ENCODE data around the gene RNF150. TPM values are rescaled to one million over a fixed set of nuclear protein-coding genes. Genes with fewer than 3 reads are reported as not detected.
A peak's percentile ranks its signal among the peaks of the same experiment; 100 is the strongest.

The RNF150 gene
- polyA plus RNA-seq, 3 donors from 2014 or later: not detected

DNA sequence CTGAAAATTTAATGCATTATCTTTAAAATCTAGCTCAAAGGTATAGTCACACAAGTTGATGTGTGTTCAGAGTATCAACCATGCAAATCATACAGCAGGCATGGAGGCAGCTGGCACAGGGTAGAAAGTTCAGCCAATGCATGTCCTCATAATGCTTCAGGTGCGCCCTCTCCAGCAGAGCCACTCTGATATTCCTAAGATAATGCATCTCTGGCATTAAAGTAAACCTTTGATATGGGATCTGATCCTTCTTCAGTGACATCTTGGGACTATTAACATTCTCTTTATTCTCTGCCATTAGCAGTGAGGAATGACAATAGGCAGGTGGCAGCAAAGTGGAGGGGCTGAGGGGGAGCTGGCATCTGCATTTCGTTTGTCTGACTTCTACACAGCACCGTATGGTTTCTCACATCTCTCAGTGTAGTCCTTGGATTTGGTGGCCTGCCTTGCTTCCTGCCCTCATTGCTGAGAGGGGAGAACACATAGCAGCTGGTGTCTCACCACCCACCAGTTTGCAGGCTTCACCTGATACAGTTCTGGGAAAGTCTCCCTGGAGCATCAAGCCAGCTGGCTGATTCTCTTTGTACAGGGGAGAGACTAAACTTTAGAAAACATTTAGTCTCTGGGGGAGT is 208.4 kb downstream of the RNF150 start:
- Mint-ChIP-seq H3K4me3 (no peak overlapping the region), H3K9me3 (peaks cover 0 to 2% (median 0%) of the 10 kb centered on the region in 6 donors), H3K4me1 (no peaks in the 10 kb centered on the region), H3K27ac (no peak overlapping the region), H3K36me3 (no peaks in the 10 kb centered on the region), H3K27me3 (ENCODE audit: low read depth in 3 of 3) (peaks cover 0 to 1% (median 0%) of the 10 kb centered on the region in 3 donors)
- DNase-seq: no peak

GRCh38 chr4:140906993-140907962 is 226.0 kb downstream of the RNF150 start:
- Mint-ChIP-seq H3K27ac (no peak overlapping the region), H3K36me3 (no peaks in the 10 kb centered on the region), H3K9me3 (peaks cover 0 to 6% (median 0%) of the 10 kb centered on the region in 6 donors), H3K27me3 (ENCODE audit: low read depth in 3 of 3) (peaks cover 0 to 2% (median 1%) of the 10 kb centered on the region in 3 donors), H3K4me3 (no peak overlapping the region), H3K4me1 (no peaks in the 10 kb centered on the region)
- no peak for DNase-seq

GRCh38 chr4:140904904-140905303 is 228.4 kb downstream of the RNF150 start:
- Mint-ChIP-seq H3K9me3 (peaks cover 0 to 6% (median 0%) of the 10 kb centered on the region in 6 donors), H3K27me3 (ENCODE audit: low read depth in 3 of 3) (peaks cover 0 to 2% (median 1%) of the 10 kb centered on the region in 3 donors), H3K36me3 (no peaks in the 10 kb centered on the region), H3K4me1 (no peaks in the 10 kb centered on the region), H3K4me3 (no peak overlapping the region), H3K27ac (no peak overlapping the region)
- no peak for DNase-seq

DNA sequence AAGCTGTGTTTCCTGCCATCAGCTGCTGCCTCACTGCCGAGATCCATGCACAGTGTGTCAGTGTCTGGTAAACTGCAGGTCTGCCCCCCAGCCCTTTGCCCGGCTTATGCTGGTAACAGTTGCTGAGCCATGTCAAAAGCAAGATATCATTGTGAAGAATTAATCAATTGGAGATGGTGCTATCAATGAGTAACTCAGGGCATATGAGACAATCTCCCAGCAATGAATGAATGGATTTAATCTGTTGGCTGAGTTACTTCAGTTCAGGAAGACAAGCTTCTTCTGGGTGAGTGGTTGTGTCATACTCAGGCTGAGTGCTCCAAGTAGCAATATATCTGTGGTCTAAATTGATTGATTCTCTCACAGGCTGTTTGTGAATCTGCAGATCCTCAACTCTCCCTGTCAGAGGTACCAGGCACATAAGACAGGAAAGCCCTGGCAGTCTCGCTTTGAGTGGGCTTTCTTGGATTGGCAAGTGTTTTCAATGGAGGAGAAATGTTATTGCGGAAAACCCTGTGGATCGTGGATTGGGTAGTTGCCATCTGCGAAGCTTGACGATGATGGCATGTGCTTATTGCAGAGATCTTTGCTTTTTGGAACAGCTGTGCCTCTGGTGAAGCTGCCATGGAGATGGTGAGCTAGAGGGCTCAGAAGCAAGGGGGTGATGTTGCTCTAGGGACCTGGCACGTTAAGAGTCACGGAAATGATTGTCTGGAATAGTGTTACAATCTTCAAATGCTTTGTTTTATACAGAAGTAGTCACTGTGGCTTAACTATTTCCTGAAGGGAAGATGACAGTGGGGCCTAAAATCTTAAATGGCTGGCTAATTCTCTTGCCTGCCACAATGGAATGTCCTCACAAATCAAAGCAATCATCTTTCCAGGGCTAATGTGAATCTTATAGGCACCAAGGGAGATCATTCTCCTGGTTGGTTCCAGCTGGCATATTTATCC is 229.5 kb downstream of the RNF150 start:
- Mint-ChIP-seq H3K36me3 (no peaks in the 10 kb centered on the region), H3K4me1 (no peaks in the 10 kb centered on the region), H3K27me3 (ENCODE audit: low read depth in 3 of 3) (peaks cover 0 to 2% (median 1%) of the 10 kb centered on the region in 3 donors), H3K4me3 (no peak overlapping the region), H3K27ac (no peak overlapping the region), H3K9me3 (peaks cover 0 to 6% (median 0%) of the 10 kb centered on the region in 6 donors)
- no peak for DNase-seq

DNA sequence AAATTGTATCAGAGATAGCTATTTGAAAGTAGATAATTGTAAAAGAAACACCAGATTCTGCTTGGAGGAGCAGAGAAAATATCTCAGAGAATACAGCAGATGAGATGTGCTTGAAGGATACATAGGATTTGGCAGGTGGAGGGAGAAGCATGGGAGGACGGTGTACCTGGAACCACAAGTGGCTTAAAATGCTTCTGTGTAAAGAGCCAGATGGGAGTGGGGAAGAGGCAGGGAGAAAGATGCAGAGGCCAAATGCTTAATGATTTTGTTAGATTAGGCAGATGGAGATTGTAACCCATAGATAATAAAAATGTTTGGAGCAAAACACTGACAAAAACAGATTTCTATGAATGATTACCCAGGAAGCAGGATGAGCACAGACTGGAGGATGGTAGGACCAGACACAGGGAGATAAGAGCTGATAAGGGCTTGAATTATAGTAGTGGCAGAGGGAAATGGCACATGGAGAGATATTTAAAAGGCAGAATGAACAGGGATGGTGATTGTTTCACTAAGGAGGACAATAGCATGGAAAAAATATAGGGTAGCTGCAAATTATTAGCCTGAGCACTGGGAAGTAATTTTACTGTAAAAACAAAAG is 231.4 kb downstream of the RNF150 start:
- Mint-ChIP-seq H3K4me1 (no peaks in the 10 kb centered on the region), H3K27me3 (ENCODE audit: low read depth in 3 of 3) (peaks cover 0 to 2% (median 1%) of the 10 kb centered on the region in 3 donors), H3K9me3 (peaks cover 0 to 6% (median 0%) of the 10 kb centered on the region in 6 donors), H3K4me3 (no peak overlapping the region), H3K27ac (no peak overlapping the region), H3K36me3 (no peaks in the 10 kb centered on the region)
- no peak for DNase-seq

DNA sequence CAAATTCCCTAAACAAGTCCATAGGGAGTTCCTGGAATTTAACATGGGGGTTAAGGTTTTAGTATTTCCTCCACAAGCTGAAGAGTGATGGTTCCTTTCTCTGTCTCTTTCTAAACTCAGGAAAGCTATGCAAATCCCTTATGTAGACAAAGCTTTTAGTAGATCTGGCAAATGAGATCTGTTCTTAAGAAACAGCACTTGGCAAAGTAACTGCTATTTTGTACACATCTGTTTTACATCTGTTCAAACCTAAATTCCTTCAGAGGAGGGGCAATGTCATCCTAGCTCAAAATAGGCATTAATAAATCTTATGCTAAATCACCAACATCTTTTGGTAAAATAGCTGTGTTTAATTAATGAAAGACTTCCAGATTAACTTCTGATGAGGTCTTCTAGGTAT is 239.3 kb downstream of the RNF150 start:
- Mint-ChIP-seq H3K27me3 (ENCODE audit: low read depth in 3 of 3) (peaks cover 0 to 1% (median 0%) of the 10 kb centered on the region in 3 donors), H3K4me1 (no peaks in the 10 kb centered on the region), H3K9me3 (no peaks in the 10 kb centered on the region), H3K36me3 (no peaks in the 10 kb centered on the region), H3K27ac (no peak overlapping the region), H3K4me3 (no peak overlapping the region)
- DNase-seq: no peak

DNA sequence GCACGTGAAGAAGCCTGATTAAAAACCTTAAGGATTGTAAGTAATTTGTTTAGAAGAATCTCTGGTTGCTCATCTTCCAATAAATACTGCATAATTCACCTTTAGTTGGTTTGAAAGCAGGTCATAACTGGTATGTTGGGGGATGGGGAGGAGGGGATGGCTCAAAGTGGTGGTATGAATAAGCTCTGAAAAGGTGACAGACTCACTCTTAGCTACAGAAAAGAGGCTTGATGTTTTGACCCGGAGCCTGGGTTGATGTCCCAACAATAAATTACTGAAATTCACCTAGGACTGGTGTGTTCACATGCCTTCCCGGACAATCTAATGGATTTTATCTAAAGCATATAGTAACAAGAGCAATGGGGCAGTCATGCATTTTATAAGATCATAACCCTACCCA is 245.2 kb downstream of the RNF150 start:
- peaks cover 0 to 1% (median 0%) of the 10 kb centered on the region in 3 donors for H3K27me3 Mint-ChIP-seq (ENCODE audit: low read depth in 3 of 3)
- H3K9me3 Mint-ChIP-seq: peaks cover 0 to 9% (median 0%) of the 10 kb centered on the region in 6 donors
- no peak overlapping the region for H3K4me3 Mint-ChIP-seq
- H3K4me1 Mint-ChIP-seq: no peaks in the 10 kb centered on the region
- no peaks in the 10 kb centered on the region for H3K36me3 Mint-ChIP-seq
- H3K27ac Mint-ChIP-seq: no peak overlapping the region
- DNase-seq: no peak

DNA sequence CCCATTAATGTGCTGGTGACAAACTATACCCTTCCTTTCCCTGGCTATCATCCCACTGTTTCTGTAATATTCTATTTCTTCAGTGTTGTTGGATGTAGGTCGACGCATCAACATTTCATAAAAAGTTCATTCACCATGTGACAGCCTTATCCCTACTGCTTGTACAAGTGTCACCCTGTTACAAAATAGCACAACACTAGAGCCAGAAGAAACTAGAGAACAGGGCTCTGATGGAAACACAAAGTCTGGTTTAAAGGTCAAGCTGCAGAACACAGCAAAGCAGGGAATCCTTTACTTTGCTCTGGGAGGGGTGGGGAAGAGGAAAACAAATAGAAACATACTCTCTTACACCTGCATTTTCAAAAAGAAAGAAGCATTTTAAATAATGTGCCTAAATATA is 245.8 kb downstream of the RNF150 start:
- H3K4me1 Mint-ChIP-seq: no peaks in the 10 kb centered on the region
- peaks cover 0 to 6% (median 0%) of the 10 kb centered on the region in 3 donors for H3K27me3 Mint-ChIP-seq (ENCODE audit: low read depth in 3 of 3)
- H3K27ac Mint-ChIP-seq: no peak overlapping the region
- no peak for DNase-seq
- H3K36me3 Mint-ChIP-seq: no peaks in the 10 kb centered on the region
- H3K9me3 Mint-ChIP-seq: peaks cover 0 to 9% (median 2%) of the 10 kb centered on the region in 6 donors
- no peak overlapping the region for H3K4me3 Mint-ChIP-seq

- H3K36me3 Mint-ChIP-seq: no peaks in the 10 kb centered on the region
- H3K4me1 Mint-ChIP-seq: no peaks in the 10 kb centered on the region
- DNase-seq: peak in 2 of 3 donors; percentile 0 to 14
- H3K9me3 Mint-ChIP-seq: peaks cover 0 to 19% (median 2%) of the 10 kb centered on the region in 6 donors
- H3K4me3 Mint-ChIP-seq: no peak overlapping the region
- H3K27me3 Mint-ChIP-seq (ENCODE audit: low read depth in 3 of 3): peaks cover 0 to 4% (median 2%) of the 10 kb centered on the region in 3 donors
- H3K27ac Mint-ChIP-seq: no peak overlapping the region
Measured at GRCh38 chr4:140884431-140885058, 248.7 kb downstream of the RNF150 start.

GRCh38 chr4:140877781-140878180 is 255.5 kb downstream of the RNF150 start:
- H3K4me1 Mint-ChIP-seq: no peaks in the 10 kb centered on the region
- no peak overlapping the region for H3K4me3 Mint-ChIP-seq
- peaks cover 2 to 4% (median 2%) of the 10 kb centered on the region in 3 donors for H3K27me3 Mint-ChIP-seq (ENCODE audit: low read depth in 3 of 3)
- no peaks in the 10 kb centered on the region for H3K36me3 Mint-ChIP-seq
- no peak overlapping the region for H3K27ac Mint-ChIP-seq
- H3K9me3 Mint-ChIP-seq: peaks cover 0 to 23% (median 4%) of the 10 kb centered on the region in 6 donors
- no peak for DNase-seq

DNA sequence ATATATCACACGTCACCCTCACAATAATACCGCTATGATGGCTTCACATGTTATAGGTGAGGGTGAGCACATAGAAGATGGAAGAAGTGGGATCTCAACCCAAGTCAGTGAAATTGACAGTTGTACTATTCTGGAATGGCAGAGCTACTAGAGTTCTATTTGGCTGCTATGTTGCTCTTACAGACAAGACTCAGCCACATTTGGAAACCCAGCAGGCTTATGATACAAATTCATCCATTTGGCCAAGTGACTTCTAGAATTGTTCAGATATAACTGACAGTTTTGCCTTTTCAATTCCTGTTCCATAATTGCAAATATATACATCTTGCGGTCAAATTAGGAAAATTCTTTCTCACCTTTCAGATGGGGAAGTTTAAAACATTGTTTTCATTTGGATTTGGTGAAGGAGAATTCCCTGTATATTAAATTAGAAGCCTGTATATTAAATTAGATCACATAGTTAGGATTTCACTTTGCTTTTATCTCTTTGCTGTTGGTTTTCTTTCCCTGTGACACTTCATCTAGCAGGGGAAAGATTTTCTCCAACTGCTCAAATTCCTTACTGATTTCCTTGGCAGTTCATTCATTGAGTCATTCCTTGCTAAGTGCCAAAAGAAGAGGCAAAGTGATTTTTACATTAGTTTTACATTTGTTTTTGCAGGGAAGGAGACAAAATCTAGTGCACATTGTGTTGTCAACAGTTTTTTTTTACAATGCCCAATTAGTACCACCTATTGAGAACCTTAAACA is 256.5 kb downstream of the RNF150 start:
- no peak overlapping the region for H3K27ac Mint-ChIP-seq
- peaks cover 0 to 4% (median 2%) of the 10 kb centered on the region in 3 donors for H3K27me3 Mint-ChIP-seq (ENCODE audit: low read depth in 3 of 3)
- H3K9me3 Mint-ChIP-seq: peaks cover 0 to 16% (median 4%) of the 10 kb centered on the region in 6 donors
- H3K4me1 Mint-ChIP-seq: no peaks in the 10 kb centered on the region
- no peak overlapping the region for H3K4me3 Mint-ChIP-seq
- no peaks in the 10 kb centered on the region for H3K36me3 Mint-ChIP-seq
- DNase-seq: no peak

All from immature natural killer cell (primary cell).